A549 (cell line): ENCODE measurements around the gene PANX1.

Source experiments
- CTCF ChIP-seq: fragments of >200 bp; sonication (Bioruptor Twin); formaldehyde crosslinking; IDR thresholded peaks from 3 replicates; pipeline ENCODE4 v1.5.1; 2016
- E2F6 ChIP-seq: IDR thresholded peaks from 2 replicates; pipeline ENCODE4 v1.6.1; 2012; ENCODE audit warnings: low read depth, borderline replicate concordance
- EP300 ChIP-seq, 2 experiments: fragments of >200 bp; sonication (Bioruptor Twin); formaldehyde crosslinking; IDR thresholded peaks; 2 replicates in 1 of 2; 3 replicates in 1 of 2; pipeline ENCODE4 v1.6.1; 2016 to 2017
- ESRRA ChIP-seq: fragments of 150-350 bp; IDR thresholded peaks from 2 replicates; pipeline ENCODE4 v1.6.1; 2014; ENCODE audit warnings: mild to moderate bottlenecking, low read length, borderline replicate concordance
- POLR2AphosphoS2 ChIP-seq: conservative IDR thresholded peaks from 2 replicates; pipeline ENCODE4 v1.6.1; 2012; ENCODE audit warnings: low read length, improper control_type of control experiment, inconsistent platforms
- REST ChIP-seq: fragments of 200-600 bp; sonication (generic); IDR thresholded peaks from 2 replicates; pipeline ENCODE4 v1.6.1; 2016; ENCODE audit warnings: antibody characterized with exemption, mild to moderate bottlenecking, moderate library complexity
- SMC3 ChIP-seq: fragments of >200 bp; sonication (Bioruptor Twin); formaldehyde crosslinking; IDR thresholded peaks from 3 replicates; pipeline ENCODE4 v1.6.1; 2018; ENCODE audit warnings: inconsistent platforms
- ZFP36 ChIP-seq: fragments of 450-650 bp; IDR thresholded peaks from 2 replicates; pipeline ENCODE4 v1.6.1; 2014; ENCODE audit warnings: borderline replicate concordance; ENCODE audit not compliant: partially characterized antibody

GRCh38 chr11:94218372-94218771, 89.7 kb downstream of the PANX1 start:
- TF ChIP-seq CTCF: no peak
- TF ChIP-seq REST: peak; percentile 68
- TF ChIP-seq ESRRA: no peak
- TF ChIP-seq POLR2AphosphoS2: no peak
- no peak for TF ChIP-seq SMC3
- TF ChIP-seq E2F6: no peak
- TF ChIP-seq ZFP36: no peak
- no peak for TF ChIP-seq EP300 (IDR thresholded peaks at IDR 0.05)
